ENCODE measurements around the gene PTPRR. TPM values are rescaled to one million over a fixed set of nuclear protein-coding genes. Genes with fewer than 3 reads are reported as not detected.

Gene PTPRR, protein sequence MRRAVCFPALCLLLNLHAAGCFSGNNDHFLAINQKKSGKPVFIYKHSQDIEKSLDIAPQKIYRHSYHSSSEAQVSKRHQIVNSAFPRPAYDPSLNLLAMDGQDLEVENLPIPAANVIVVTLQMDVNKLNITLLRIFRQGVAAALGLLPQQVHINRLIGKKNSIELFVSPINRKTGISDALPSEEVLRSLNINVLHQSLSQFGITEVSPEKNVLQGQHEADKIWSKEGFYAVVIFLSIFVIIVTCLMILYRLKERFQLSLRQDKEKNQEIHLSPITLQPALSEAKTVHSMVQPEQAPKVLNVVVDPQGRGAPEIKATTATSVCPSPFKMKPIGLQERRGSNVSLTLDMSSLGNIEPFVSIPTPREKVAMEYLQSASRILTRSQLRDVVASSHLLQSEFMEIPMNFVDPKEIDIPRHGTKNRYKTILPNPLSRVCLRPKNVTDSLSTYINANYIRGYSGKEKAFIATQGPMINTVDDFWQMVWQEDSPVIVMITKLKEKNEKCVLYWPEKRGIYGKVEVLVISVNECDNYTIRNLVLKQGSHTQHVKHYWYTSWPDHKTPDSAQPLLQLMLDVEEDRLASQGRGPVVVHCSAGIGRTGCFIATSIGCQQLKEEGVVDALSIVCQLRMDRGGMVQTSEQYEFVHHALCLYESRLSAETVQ
- 2.7 and 4.0 TPM in 2 replicates for total RNA-seq

DNA sequence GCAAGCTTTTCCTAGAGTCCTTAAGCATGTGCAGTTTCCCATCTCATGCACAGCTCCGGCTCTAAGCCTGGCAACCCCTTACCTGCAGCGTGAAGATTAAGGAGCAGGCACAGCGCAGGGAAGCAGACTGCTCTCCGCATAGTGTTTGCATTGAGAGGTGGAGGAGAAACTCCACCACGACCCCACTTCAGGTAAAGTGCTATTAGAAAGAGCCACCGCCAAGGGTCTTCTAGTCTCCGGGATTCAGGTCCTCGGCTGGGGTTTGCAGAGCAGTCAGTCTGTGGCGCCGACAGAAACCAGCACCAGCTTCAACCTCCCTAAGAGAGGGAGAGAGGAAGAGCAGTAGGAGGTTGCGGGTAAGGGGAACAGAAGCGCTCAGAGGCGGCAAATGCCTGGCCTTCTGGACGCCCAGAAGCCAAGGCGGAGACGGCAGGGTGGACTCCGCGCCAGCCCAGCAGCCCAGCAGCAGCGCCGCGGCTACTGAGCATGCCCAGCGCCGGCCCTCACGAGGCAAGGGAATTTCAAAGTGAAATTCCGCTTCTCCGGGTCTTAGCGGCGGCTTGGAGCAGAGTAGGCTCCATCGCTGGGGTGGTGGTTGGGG is at the start of gene PTPRR:
Gene PTPRR (minus strand): TSS at position 488 of the 601 bp plus-strand sequence. CDS start 348 bp downstream, at position 140.

DNA sequence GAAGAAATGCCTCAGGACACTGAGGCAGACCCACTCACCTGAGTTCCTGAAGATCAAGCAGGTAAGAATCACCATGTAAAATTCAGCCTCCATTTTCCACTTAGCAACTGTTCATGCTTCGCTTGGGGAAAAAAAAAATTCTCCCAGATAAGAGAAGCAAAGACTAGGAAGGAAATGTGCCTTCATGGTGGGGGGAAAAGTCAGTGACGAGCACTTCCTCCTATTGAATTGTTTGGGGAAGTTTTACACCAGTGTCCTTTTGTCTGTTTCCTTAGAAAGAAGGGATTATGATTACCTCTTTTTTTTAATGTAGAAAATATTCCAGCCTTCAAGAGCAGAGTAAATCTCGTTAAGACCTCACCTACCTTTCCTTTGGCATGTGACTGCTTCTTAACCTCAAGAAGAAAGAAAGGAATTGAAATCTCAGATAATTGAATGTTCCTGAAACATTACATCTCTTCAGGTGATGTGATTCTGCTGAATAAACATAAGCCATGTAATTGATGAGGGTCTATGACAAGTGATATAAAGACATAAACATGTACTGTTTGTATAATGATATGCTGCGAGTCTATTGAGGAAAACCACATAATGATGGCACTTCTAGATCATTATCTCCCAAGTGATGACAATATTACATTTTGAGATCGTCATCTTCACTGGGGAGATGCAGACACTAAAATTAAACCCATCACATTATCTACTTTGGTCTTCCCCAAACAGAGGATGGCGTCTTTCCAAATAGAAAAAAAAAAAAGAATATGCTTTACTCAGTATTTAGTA is 283.0 kb downstream of the PTPRR start, which contains the start of gene PTPRB:
Gene PTPRB (minus strand): TSS at position 127 of the 783 bp plus-strand sequence. CDS start 34 bp downstream, at position 93.

Other genes starting within 250 kb of the PTPRR start
- gene TSPAN8, start 237.3 kb upstream of the PTPRR start, total RNA-seq, result not detected in 2 replicates

Measured in mammary microvascular endothelial cell (primary cell).